B cell (primary cell): ENCODE results near the gene GORASP2. TPM values are rescaled to one million over a fixed set of nuclear protein-coding genes. Genes with fewer than 3 reads are reported as not detected.

Experiments
- ATAC-seq: fragments of 200-7000 bp; cut with Tn5 transposase; one replicate; pipeline ENCODE4 v1.10.0; 2021; ENCODE audit warnings: low read depth, mild to moderate bottlenecking, moderate number of reproducible peaks, moderate library complexity
- CTCF ChIA-PET: fragments of 350-600 bp; sonication (Branson Sonifier 250); formaldehyde crosslinking; loops from one replicate; lab custom pipeline; 2021; ENCODE audit warnings: antibody characterized with exemption, inconsistent platforms; lab: Charles Lee
- POLR2A ChIA-PET: fragments of 350-600 bp; sonication (Branson Sonifier 250); formaldehyde crosslinking; loops from one replicate; lab custom pipeline; 2021; ENCODE audit warnings: antibody characterized with exemption; lab: Charles Lee
- DNase-seq: peaks from one replicate; pipeline ENCODE4 v3.0.0; 2013
- H2AFZ ChIP-seq: 2 replicates; pipeline ENCODE4 v1.6.1; 2012; ENCODE audit warnings: mild to moderate bottlenecking, low read depth, low read length; ENCODE audit not compliant: insufficient read depth, poor library complexity, severe bottlenecking
- H3K27ac ChIP-seq, 2 donors: 1 replicate in 1 of 2; 2 replicates in 1 of 2; pipeline ENCODE4 v1.5.1; 2012 to 2013; ENCODE audit warnings: low read length in 2 of 2, mild to moderate bottlenecking in 2 of 2, moderate library complexity in 1 of 2
- H3K27me3 ChIP-seq, 4 experiments: fragments of 200-600 bp in 1 of 4; sonication (generic) in 1 of 4; replicated peaks in 1 of 4; 1 replicate in 2 of 4; 2 replicates in 2 of 4; pipeline versions ENCODE4 v1.6.1 to v1.7.0; 2013 to 2016; ENCODE audit warnings: low read length in 3 of 4, mild to moderate bottlenecking in 2 of 4, mixed read lengths in 1 of 4, moderate library complexity in 1 of 4; ENCODE audit not compliant: insufficient read depth in 4 of 4, control insufficient read depth in 3 of 4; ENCODE audit errors: control extremely low read depth in 1 of 4
- H3K36me3 ChIP-seq, 2 experiments: replicated peaks in 1 of 2; 1 replicate in 1 of 2; 2 replicates in 1 of 2; pipeline versions ENCODE4 v1.6.1 to v1.7.1; 2013; ENCODE audit warnings: low read length in 1 of 2; ENCODE audit not compliant: insufficient read depth in 2 of 2, control insufficient read depth in 1 of 2; ENCODE audit errors: control extremely low read depth in 1 of 2, extremely low read depth in 1 of 2
- H3K4me1 ChIP-seq, 2 donors: fragments of 200-600 bp in 1 of 2; sonication (generic) in 1 of 2; 1 replicate in 1 of 2; 2 replicates in 1 of 2; pipeline versions ENCODE4 v1.5.1 to v1.6.1; 2013 to 2017; ENCODE audit warnings: low read length in 2 of 2; ENCODE audit not compliant: control insufficient read depth in 2 of 2, insufficient read depth in 2 of 2
- H3K4me2 ChIP-seq: replicated peaks from 2 replicates; pipeline ENCODE3; 2012; ENCODE audit warnings: mild to moderate bottlenecking, low read depth, low read length; ENCODE audit not compliant: poor library complexity, severe bottlenecking
- H3K4me3 ChIP-seq, 5 experiments: fragments of 200-600 bp in 1 of 5; sonication (generic) in 1 of 5; 1 replicate in 3 of 5; 2 replicates in 2 of 5; pipeline versions ENCODE4 v1.5.1 to v1.7.0; 2011 to 2016; ENCODE audit warnings: low read length in 4 of 5, mild to moderate bottlenecking in 4 of 5, low read depth in 2 of 5, control low read depth in 1 of 5, moderate library complexity in 1 of 5; ENCODE audit not compliant: insufficient read depth in 1 of 5; ENCODE audit errors: control extremely low read depth in 1 of 5, extremely low read depth in 1 of 5
- H3K79me2 ChIP-seq: fragments of 200-600 bp; sonication (generic); one replicate; pipeline ENCODE4 v1.6.0; 2016; ENCODE audit warnings: low read length; ENCODE audit not compliant: control insufficient read depth, insufficient read depth
- H3K9ac ChIP-seq: fragments of 200-600 bp; sonication (generic); 2 replicates; pipeline ENCODE4 v1.6.1; 2017; ENCODE audit warnings: mild to moderate bottlenecking, low read length, moderate library complexity
- H3K9me3 ChIP-seq, 3 donors: one replicate each; pipeline versions ENCODE4 v1.6.1 to v1.7.1; 2013; ENCODE audit warnings: low read length in 2 of 3; ENCODE audit not compliant: control insufficient read depth in 2 of 3, insufficient read depth in 1 of 3; ENCODE audit errors: control extremely low read depth in 1 of 3
- H4K20me1 ChIP-seq: 2 replicates; pipeline ENCODE4 v1.6.0; 2012; ENCODE audit warnings: mild to moderate bottlenecking, low read length; ENCODE audit not compliant: insufficient read depth, control insufficient read depth, poor library complexity, severe bottlenecking
- H3K27ac Mint-ChIP-seq: one replicate; pipeline ENCODE4 v1.8.0; 2021; ENCODE audit warnings: mixed read lengths
- H3K27me3 Mint-ChIP-seq: one replicate; pipeline ENCODE4 v1.8.0; 2021; ENCODE audit warnings: mixed read lengths
- H3K4me1 Mint-ChIP-seq: one replicate; pipeline ENCODE4 v1.8.0; 2021; ENCODE audit warnings: mixed read lengths
- H3K4me3 Mint-ChIP-seq: one replicate; pipeline ENCODE4 v1.8.0; 2021; ENCODE audit warnings: mixed read lengths
- H3K9me3 Mint-ChIP-seq: one replicate; pipeline ENCODE4 v1.8.0; 2022; ENCODE audit warnings: mixed read lengths; ENCODE audit not compliant: insufficient read depth
- EZH2 ChIP-seq: IDR thresholded peaks from 2 replicates; pipeline ENCODE4 v1.6.1; 2012; ENCODE audit warnings: borderline replicate concordance, low read depth, mild to moderate bottlenecking, moderate library complexity, low read length; ENCODE audit not compliant: insufficient read depth, poor library complexity, severe bottlenecking
- WGBS: methylation state at CpG from one replicate; pipeline ENCODE4 v1.1.5; 2013; ENCODE audit warnings: missing lambda C conversion rate; ENCODE audit not compliant: insufficient coverage; 5-methylcytosine and 5-hydroxymethylcytosine counted together
- intact Hi-C: fragments of 100-400 bp; cut with micrococcal nuclease; formaldehyde crosslinking; loops from one replicate; pipeline ENCODE4 v1.10.0; 2022
- polyA plus RNA-seq: library from polyadenylated mRNA; depleted of rRNA; stranded (reverse); fragments of >200 nt; gene quantifications from 2 replicates; pipeline ENCODE4 v1.2.3, GENCODE V29; 2012
- total RNA-seq, 2 donors: library from RNA; stranded (reverse); fragments of 120-200 nt in 1 of 2; gene quantifications; 1 replicate in 1 of 2; 2 replicates in 1 of 2; pipeline versions ENCODE4 v1.2.3 to v1.2.4, GENCODE V29; 2013 to 2022
- TF ChIP-seq, protein P1 (sequence below): fragments of 200-600 bp; IDR thresholded peaks from one replicate; pipeline ENCODE4 v1.8.0; 2022; ENCODE audit warnings: antibody characterized with exemption, mild to moderate bottlenecking

Gene GORASP2
- total and polyA plus RNA-seq, 2 donors (not counting 1 experiment from before 2014, with no cell fraction given): 40.5 to 50.5 TPM

DNA sequence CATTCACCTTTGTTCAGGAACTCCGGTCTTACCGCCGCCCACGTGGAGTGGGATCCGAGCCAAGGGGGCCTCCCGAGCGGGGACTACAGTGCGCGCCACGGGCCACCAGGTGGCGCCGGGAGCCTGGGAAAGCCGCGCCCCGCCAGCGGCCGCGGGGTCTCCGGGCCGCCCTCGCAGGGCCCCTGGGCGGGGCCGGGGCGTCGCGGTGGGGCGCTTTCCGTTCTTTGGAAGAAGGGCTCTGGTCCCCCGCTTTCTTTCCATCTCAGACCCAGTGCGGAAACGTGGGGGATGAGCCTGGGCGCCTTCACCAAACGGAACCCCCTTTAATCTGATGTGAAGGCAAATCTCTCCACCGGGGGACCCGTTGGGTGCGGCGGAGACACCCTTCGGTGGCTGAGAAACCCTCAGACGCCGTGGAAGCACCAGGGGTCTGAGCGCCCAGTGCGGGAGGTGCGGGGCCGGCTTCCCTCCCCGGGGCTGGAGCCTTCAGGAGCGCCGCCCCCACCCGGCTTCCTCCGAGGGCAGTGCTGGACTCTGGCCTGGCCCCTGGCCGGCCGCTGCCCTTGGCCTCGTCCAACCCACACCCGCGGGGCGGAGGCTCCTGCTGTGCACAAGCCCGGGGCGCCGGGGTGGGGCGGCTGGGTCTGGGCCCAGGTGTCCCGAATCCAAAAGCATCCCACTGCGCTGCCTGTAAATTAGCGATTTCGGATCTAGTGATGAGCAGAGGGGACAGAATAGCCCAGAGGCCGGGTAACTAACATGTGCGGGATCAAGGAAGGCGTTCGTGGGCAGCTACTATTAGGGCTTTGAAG lies 44.6 kb downstream of the GORASP2 start:
- H3K27me3 ChIP-seq: no peaks in the 10 kb centered on the region
- peak overlapping the region; percentile 84 for H3K9ac ChIP-seq
- DNase-seq (peak; percentile 92), ATAC-seq (peak; percentile 97)
- intact Hi-C loops: loop anchor here (1.0 to 10.0 kb wide), 8 partner anchors 44 to 1491 kb away; partner anchors contain the start of genes DCAF17 and GORASP2
- TF ChIP-seq EZH2: no peak
- TF ChIP-seq, protein P1, sequence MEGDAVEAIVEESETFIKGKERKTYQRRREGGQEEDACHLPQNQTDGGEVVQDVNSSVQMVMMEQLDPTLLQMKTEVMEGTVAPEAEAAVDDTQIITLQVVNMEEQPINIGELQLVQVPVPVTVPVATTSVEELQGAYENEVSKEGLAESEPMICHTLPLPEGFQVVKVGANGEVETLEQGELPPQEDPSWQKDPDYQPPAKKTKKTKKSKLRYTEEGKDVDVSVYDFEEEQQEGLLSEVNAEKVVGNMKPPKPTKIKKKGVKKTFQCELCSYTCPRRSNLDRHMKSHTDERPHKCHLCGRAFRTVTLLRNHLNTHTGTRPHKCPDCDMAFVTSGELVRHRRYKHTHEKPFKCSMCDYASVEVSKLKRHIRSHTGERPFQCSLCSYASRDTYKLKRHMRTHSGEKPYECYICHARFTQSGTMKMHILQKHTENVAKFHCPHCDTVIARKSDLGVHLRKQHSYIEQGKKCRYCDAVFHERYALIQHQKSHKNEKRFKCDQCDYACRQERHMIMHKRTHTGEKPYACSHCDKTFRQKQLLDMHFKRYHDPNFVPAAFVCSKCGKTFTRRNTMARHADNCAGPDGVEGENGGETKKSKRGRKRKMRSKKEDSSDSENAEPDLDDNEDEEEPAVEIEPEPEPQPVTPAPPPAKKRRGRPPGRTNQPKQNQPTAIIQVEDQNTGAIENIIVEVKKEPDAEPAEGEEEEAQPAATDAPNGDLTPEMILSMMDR: peak; percentile 94
- Mint-ChIP-seq H3K27ac (peak overlapping the region; percentile 78), H3K27me3 (no peaks in the 10 kb centered on the region), H3K4me1 (peaks cover 12% of the 10 kb centered on the region), H3K4me3 (peak overlapping the region; percentile 92), H3K9me3 (no peaks in the 10 kb centered on the region)
- WGBS: 11% methylated on average over 66 of the region's 67 CpGs
- peak overlapping the region; percentile 43 to 86 (median 80) for H3K4me3 ChIP-seq
- no peaks in the 10 kb centered on the region for H4K20me1 ChIP-seq
- no peaks in the 10 kb centered on the region for H3K9me3 ChIP-seq
- peak overlapping the region; percentile 98 for H3K4me2 ChIP-seq
- peaks cover 11 to 12% of the 10 kb centered on the region in 2 donors for H3K4me1 ChIP-seq
- peak overlapping the region; percentile 96 for H2AFZ ChIP-seq
- CTCF ChIA-PET: interaction anchor here (0.7 to 2.4 kb wide), 20 partner anchors 13 to 1153 kb away, joined by 3 to 42 read pairs (median 5); partner anchors contain the start of genes DCAF17, GORASP2 and METTL8
- peak overlapping the region; percentile 42 to 61 for H3K27ac ChIP-seq
- POLR2A ChIA-PET: interaction anchor here (0.8 to 1.5 kb wide), 2 partner anchors 187 to 443 kb away, joined by 4 to 6 read pairs; partner anchors contain the start of gene TLK1
- H3K36me3 ChIP-seq: no peaks in the 10 kb centered on the region
- no peaks in the 10 kb centered on the region for H3K79me2 ChIP-seq
